Large intestine (tissue), 3 donors: ENCODE measurements around the gene SETD1B. TPM values are rescaled to one million over a fixed set of nuclear protein-coding genes. Genes with fewer than 3 reads are reported as not detected.

Source experiments
- DNase-seq, 2 donors: peaks; one replicate each; pipeline versions ENCODE4 v3.0.0 to v3.0.0-alpha.2; 2013
- H3K27ac ChIP-seq: one replicate; pipeline ENCODE4 v1.5.1; 2013; ENCODE audit warnings: low read length
- H3K27me3 ChIP-seq: 2 replicates; pipeline ENCODE4 v1.6.1; 2013; ENCODE audit warnings: low read length; ENCODE audit not compliant: control insufficient read depth, insufficient read depth
- H3K36me3 ChIP-seq: 2 replicates; pipeline ENCODE4 v1.6.1; 2013; ENCODE audit warnings: low read length; ENCODE audit not compliant: control insufficient read depth, insufficient read depth
- H3K4me1 ChIP-seq: one replicate; pipeline ENCODE4 v1.6.1; 2013; ENCODE audit warnings: low read length; ENCODE audit not compliant: control insufficient read depth, insufficient read depth
- H3K4me3 ChIP-seq: one replicate; pipeline ENCODE4 v1.5.1; 2013; ENCODE audit warnings: low read length
- H3K9me3 ChIP-seq: one replicate; pipeline ENCODE4 v1.6.1; 2013; ENCODE audit warnings: mild to moderate bottlenecking, low read depth, low read length, moderate library complexity; ENCODE audit not compliant: control insufficient read depth
- WGBS: methylation state at CpG from one replicate; pipeline ENCODE4 v1.1.5; 2013; ENCODE audit warnings: low lambda C conversion rate; ENCODE audit not compliant: insufficient coverage; 5-methylcytosine and 5-hydroxymethylcytosine counted together
- polyA plus RNA-seq: library from polyadenylated mRNA; unstranded; fragments of 120-200 nt; gene quantifications from one replicate; pipeline ENCODE4 v1.2.1, GENCODE V29; 2013

SETD1B gene
- polyA plus RNA-seq, 1 donor: 14.2 TPM

GRCh38 chr12:121780429-121780828 is 23.4 kb upstream of the SETD1B start:
- peaks cover 28% of the 10 kb centered on the region for H3K36me3 ChIP-seq
- H3K4me3 ChIP-seq: no peak overlapping the region
- H3K27ac ChIP-seq: no peak overlapping the region
- no peak for DNase-seq
- no peaks in the 10 kb centered on the region for H3K27me3 ChIP-seq
- peaks cover 19% of the 10 kb centered on the region for H3K4me1 ChIP-seq
- no peaks in the 10 kb centered on the region for H3K9me3 ChIP-seq
- no CpG with 5 or more reads among the region's 11 CpGs for WGBS

GRCh38 chr12:121781484-121781997 is 22.3 kb upstream of the SETD1B start:
- no peak overlapping the region for H3K4me3 ChIP-seq

DNA sequence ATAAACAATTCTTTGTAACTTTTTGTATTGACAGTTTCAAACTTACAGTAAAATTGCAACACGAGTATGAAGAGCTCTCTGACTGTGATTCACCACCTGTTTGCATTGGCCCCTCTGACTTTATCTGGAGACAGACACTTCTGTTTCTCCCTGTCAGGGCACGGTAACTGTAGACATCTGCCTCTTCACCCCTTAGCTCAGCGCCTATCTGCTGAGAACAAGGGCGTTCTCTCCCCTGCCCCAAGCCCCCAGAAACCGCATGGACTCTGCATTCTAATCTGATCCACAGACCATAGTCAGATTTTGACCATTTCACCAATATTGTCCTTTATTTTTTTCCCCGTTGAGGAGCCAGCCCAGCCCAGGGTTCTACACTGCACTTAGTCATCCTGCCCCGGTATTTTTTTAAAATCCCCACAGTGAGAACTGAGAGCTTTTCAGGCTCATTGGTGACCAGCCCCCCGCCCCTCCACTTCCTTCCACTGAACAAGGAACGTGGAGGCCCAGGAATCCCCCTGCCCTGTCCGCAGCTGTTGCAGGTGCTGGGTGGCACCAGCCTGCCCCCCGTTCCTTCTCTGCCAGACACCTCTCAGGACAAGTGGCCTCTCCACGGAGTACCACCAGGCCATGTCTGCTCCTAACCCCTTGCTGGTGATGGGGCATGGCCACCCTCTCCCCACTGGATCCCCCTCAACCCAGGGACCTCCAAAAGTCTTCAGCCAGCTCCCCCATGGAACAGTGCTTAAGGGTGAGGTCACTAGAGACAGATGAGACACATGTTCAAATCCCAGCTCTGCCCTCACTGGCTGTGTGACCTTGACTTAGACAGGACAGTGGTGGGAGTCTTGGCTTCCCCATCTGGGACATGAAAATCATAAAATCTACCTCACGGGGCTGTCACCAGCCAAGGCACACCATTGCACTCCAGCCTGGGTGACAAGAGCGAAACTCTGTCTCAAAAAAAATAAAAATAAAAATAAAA is 21.5 kb upstream of the SETD1B start:
- WGBS: no CpG with 5 or more reads among the region's 14 CpGs
- H3K4me1 ChIP-seq: peaks cover 26% of the 10 kb centered on the region

More at GRCh38 chr12:121781484-121781997, 22.3 kb upstream of the SETD1B start:
- no peak for DNase-seq
- H3K27ac ChIP-seq: no peak overlapping the region
- peaks cover 20% of the 10 kb centered on the region for H3K4me1 ChIP-seq
- H3K9me3 ChIP-seq: no peaks in the 10 kb centered on the region
- H3K27me3 ChIP-seq: no peaks in the 10 kb centered on the region
- WGBS: 58% methylated on average over 5 of the region's 12 CpGs
- H3K36me3 ChIP-seq: peaks cover 28% of the 10 kb centered on the region

DNA sequence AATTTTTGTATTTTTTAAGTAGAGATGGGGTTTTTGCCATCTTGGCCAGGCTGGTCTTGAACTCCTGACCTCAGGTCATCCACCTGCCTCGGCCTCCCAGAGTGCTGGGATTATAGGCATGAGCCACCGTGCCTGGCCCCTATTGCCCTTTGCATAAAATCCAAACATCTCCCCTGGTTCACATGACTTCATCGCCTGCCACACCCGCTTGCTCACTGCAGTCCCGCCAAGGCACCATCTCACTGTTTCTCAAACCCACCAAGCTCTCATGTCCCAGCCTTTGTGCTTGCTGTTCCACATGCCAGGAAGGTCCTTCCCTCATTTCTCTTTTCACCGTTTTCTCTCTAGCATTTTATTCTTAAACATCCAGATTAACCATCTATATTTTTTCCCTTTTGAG is 20.0 kb upstream of the SETD1B start:
- no peak overlapping the region for H3K27ac ChIP-seq
- DNase-seq: no peak
- no peaks in the 10 kb centered on the region for H3K27me3 ChIP-seq
- WGBS: 82% methylated on average over 2 of the region's 6 CpGs
- H3K9me3 ChIP-seq: no peaks in the 10 kb centered on the region
- H3K4me1 ChIP-seq: peaks cover 37% of the 10 kb centered on the region
- H3K36me3 ChIP-seq: peaks cover 32% of the 10 kb centered on the region
- no peak overlapping the region for H3K4me3 ChIP-seq

More for the DNA sequence above, 21.5 kb upstream of the SETD1B start:
- DNase-seq: no peak
- no peaks in the 10 kb centered on the region for H3K27me3 ChIP-seq
- no peak overlapping the region for H3K4me3 ChIP-seq
- H3K9me3 ChIP-seq: no peaks in the 10 kb centered on the region
- H3K27ac ChIP-seq: no peak overlapping the region
- peaks cover 33% of the 10 kb centered on the region for H3K36me3 ChIP-seq

- Histone ChIP-seq H3K9me3 (no peaks in the 10 kb centered on the region), H3K27me3 (no peaks in the 10 kb centered on the region), H3K36me3 (peaks cover 25% of the 10 kb centered on the region), H3K27ac (no peak overlapping the region), H3K4me3 (no peak overlapping the region), H3K4me1 (peaks cover 42% of the 10 kb centered on the region)
- peak in 1 of 2 donors; percentile 44 for DNase-seq
- 80% methylated on average over 1 of the region's 6 CpGs for WGBS
These were observed 19.3 kb upstream of the SETD1B start for GRCh38 chr12:121784460-121784859.

DNA sequence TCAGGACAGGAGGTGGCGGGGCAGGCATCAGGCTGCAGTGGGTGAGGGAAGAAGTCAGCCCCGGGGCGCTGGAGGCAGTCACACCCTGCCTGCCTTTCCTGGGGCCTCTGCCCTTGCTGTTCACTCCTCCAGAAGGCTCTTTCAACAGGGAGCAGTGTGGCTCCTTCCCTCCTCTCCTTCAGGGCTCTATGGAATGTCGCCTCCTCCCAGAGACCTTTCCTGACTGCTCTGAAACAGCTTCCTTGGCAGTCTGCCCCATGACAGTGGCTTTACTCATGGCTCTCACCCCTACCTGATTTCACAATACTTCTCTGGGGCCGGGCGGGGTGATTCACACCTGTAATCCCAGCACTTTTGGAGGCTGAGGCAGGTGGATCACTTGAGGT is 17.4 kb upstream of the SETD1B start:
- peaks cover 12% of the 10 kb centered on the region for H3K36me3 ChIP-seq
- H3K27me3 ChIP-seq: no peaks in the 10 kb centered on the region
- H3K4me1 ChIP-seq: peaks cover 56% of the 10 kb centered on the region
- no peaks in the 10 kb centered on the region for H3K9me3 ChIP-seq
- no peak overlapping the region for H3K4me3 ChIP-seq
- no CpG with 5 or more reads among the region's 6 CpGs for WGBS
- peak overlapping the region; percentile 78 for H3K27ac ChIP-seq
- peak; percentile 76 to 86 for DNase-seq

GRCh38 chr12:121787063-121788025 is 16.5 kb upstream of the SETD1B start:
- Histone ChIP-seq H3K4me1 (peaks cover 57% of the 10 kb centered on the region), H3K27ac (peak overlapping the region; percentile 78), H3K9me3 (no peaks in the 10 kb centered on the region), H3K4me3 (no peak overlapping the region), H3K27me3 (no peaks in the 10 kb centered on the region), H3K36me3 (peaks cover 12% of the 10 kb centered on the region)
- DNase-seq: no peak
- WGBS: no CpG with 5 or more reads among the region's 17 CpGs

GRCh38 chr12:121788176-121788818 is 15.5 kb upstream of the SETD1B start:
- peaks cover 12% of the 10 kb centered on the region for H3K36me3 ChIP-seq
- peak in 1 of 2 donors; percentile 53 for DNase-seq
- WGBS: no CpG with 5 or more reads among the region's 7 CpGs
- H3K27ac ChIP-seq: no peak overlapping the region
- H3K4me1 ChIP-seq: peaks cover 61% of the 10 kb centered on the region
- H3K27me3 ChIP-seq: no peaks in the 10 kb centered on the region
- H3K4me3 ChIP-seq: no peak overlapping the region
- H3K9me3 ChIP-seq: no peaks in the 10 kb centered on the region

DNA sequence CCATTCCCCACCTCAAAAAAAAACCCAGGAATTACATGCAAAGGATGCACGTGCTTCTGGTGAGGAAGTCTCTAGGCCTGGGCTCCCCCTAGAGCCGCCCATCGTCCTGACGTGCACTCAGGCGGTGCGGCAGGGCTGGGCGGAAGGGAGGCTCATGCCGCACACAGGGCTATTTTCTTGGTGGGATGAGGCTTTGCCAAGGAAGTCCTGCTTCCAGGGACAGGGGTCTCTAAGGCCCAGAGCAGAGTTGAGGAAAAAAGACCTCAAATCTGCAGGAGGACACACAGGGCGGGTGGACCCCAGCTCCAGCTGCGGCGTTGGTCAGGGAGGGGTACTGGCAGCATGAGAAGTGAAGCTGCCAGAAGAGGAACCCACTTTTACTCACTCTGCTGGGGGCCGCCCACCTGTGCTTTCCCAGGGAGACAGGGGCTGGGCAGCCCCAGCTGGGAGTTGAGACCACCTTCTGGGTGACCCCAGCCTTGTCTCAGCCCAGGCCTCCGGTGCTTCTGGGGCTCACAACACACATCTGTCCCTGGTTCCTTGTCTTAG is 14.5 kb upstream of the SETD1B start:
- no CpG with 5 or more reads among the region's 13 CpGs for WGBS
- Histone ChIP-seq H3K27me3 (no peaks in the 10 kb centered on the region), H3K27ac (no peak overlapping the region), H3K4me1 (peaks cover 67% of the 10 kb centered on the region), H3K9me3 (no peaks in the 10 kb centered on the region), H3K4me3 (no peak overlapping the region), H3K36me3 (peaks cover 12% of the 10 kb centered on the region)
- no peak for DNase-seq
